HG03565 (cell line): ENCODE results near the gene EFNA5.

Experiments
- ATAC-seq: cut with Tn5 transposase; IDR thresholded peaks from one replicate; pipeline ENCODE4 v1.9.1; 2021; ENCODE audit warnings: mild to moderate bottlenecking, moderate library complexity; ENCODE audit not compliant: unreplicated experiment

Gene EFNA5

GRCh38 chr5:107670932-107671741 lies at the start of gene EFNA5:
EFNA5 (minus strand) TSS chr5:107670937.
- no peak for ATAC-seq

GRCh38 chr5:107719034-107719606 lies 48.4 kb upstream of the EFNA5 start:
- no peak for ATAC-seq

- ATAC-seq, result no peak
These were observed 47.1 kb upstream of the EFNA5 start for GRCh38 chr5:107717816-107718215.

DNA sequence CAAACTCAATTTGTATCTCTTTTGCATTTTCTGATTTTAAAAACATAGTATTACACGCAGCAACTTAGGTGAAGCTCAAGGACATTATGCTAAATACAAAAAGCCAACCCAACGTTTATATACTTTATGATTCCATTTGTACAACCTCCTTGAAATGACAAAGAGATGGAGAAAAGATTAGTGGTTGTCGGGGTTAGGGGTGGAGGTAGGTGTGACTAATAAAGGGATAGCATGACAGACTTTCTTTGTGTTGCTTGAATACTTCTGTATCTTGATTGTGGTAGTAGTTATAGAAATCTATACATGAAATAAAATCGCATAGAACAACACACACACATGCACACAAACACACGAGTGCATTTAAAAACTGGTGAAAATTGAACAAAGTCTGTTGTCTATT lies 42.5 kb upstream of the EFNA5 start:
- no peak for ATAC-seq

DNA sequence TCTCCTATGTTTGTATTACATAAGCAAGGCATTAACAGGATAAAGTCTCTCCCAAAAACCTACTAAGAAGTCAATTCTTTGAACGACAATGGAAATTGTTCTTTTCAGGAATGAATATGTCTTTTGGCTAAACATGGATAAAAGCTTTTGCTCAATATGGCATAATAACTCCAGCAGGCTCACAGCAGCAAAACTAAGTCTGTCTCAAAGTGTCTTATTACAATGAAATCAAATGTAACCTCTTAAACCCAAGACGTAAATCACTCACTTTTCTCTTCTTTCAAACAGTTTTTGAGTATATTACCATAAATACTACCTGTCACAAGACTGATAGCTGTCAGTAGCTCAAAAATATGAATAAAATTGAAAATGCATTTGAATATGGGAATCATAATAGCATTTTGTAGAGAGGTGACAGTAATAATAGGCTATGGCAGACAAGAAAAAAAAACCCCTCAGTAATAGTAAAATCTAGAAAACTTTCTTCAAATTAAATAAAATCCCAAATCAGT lies 41.7 kb upstream of the EFNA5 start:
- ATAC-seq, result no peak

DNA sequence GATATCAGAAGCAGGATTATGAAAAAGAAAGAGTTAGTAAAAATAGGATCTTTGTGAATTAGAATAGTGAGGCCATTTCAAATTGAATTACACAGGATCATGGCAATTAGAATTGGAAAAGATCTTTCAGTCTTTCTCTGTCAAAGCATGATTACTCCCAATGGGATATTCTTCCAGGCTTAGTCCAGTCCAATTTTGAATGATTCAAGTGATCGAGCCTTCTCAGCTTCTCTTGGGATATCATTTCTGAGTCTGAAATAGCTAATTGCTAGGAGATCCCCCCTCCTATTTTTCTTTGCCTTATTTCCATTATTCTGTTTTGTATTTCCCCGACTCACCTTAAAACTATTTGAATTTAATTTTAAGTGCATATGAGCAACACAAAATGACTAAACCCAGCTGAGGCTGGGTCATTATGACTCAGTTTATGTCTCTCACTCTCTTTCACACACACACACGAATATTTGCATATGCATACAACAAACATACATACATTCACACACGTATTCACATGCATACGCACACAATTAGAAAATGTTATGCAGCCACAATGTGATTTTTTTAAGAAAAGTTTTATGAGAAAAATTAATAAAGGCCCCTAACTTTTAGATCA lies 34.8 kb upstream of the EFNA5 start:
- ATAC-seq, result peak; percentile 42

GRCh38 chr5:107704681-107705401 lies 34.1 kb upstream of the EFNA5 start:
- ATAC-seq, result no peak

- ATAC-seq, result no peak
These were observed 29.7 kb upstream of the EFNA5 start for GRCh38 chr5:107700481-107700880.

- no peak for ATAC-seq
These were observed 28.7 kb upstream of the EFNA5 start for GRCh38 chr5:107699425-107699824.

DNA sequence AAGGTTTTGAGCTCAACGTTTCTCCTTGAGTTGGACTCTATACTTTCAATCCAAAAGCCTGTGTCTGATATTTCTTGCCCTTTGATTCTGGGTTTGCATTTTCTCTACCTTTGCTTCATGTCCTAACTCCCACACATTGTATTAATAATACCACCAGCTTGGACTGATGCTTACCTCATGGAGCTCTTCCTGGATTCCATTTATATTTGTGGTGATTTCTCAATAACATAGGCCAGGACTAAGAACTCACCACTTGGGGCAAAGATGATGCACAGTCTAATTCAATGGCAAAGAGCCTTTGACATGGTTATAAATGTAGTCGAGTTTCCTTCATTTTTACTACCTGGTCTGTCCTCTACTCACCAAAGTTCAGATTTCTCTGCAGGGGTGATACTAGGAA lies 27.5 kb upstream of the EFNA5 start:
- no peak for ATAC-seq

DNA sequence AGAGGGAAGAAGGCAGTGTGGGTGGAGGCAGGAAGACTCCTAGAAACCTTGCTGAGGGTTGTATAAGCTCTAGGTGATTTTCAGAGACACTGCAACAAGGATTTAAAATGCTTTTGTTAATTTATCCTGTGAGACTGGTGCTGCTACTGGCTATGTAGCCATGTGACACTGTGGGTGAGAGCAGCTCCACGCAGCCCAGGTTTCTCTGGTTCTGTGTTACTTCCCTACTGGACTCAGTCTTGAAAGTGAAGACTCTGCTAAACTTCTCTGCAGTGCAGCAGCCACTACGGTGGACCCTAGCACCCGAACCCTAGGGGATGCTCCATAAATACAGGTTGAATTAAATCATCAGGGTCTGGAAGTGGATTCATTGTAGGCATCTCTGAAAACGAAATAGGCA lies 25.8 kb upstream of the EFNA5 start:
- no peak for ATAC-seq

DNA sequence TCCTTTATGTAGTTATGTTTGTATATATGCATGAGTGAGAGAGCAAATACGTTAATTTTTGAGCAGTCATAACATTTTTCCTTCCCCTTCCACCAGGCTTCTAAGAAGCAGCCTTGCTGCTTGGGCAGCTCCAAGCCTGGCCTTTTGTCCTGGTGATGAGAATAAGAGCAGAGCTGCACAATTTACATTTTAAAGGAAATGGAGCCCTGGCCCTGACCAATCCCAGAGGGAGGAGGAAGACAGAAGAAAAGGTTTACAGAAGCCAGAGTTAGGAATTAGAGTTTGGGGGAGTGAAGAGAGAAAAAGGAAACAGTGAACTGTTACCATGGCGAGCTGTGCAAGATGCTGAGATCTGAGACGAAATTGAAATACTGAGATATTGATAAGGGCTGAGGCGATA lies 25.3 kb upstream of the EFNA5 start:
- ATAC-seq, result no peak

DNA sequence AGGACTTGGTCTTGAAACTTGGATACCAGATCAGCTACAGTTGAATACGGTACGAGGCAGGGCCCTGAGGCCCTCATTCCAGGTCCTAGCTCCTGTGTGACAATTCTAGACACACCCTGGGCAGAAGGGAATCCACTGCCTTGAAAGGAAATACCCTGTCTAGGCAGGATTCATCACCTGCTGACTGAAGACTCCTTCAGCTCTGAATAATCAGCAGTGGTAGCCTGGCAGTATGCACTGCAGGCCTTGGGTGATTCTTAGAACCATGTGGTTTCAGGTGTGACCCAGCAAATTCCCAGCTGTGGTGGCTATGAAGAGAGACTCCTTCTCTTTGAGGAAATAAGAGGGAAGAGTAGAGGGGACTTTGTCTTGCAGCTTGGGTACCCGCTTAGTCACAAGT lies 17.2 kb upstream of the EFNA5 start:
- ATAC-seq, result no peak

GRCh38 chr5:107687404-107687803 lies 16.7 kb upstream of the EFNA5 start:
- no peak for ATAC-seq

DNA sequence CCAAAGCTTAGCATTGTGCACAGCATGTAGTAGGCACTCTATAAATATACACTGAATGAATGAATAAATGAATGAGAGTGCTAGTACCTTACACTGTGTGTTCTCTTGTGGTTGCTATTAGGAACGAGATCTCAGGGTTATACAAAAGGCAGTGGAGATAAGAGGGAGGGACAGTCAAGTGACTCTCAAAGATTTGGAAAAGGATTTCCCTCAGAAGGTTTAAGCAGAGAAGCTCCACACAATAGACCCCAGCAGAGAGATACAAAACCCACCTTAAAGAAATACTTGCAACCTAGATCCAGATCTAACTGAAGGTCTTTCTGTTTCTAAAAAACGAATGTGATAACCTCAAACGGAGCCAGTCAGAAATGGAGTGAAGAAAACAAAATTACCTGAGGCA lies 11.8 kb upstream of the EFNA5 start:
- ATAC-seq, result no peak

DNA sequence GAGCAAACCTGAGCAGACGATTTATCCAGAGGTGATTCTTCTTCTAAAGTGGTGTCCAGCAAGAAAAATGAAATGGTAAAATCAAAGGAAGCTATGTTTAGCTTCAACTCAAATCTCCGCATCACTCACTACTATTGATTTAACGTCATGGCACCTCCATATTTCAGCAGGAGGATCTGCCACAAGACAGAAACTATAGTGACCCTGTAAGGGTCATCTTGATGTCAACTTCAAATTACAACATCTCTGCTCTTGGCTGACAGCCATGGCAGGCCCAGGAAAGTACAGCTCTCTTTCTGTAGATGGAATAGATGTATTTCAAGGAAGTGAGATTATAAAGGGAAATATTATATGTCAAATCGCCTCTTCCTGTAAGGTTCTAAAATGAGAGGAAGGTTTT lies 10.1 kb upstream of the EFNA5 start:
- no peak for ATAC-seq

DNA sequence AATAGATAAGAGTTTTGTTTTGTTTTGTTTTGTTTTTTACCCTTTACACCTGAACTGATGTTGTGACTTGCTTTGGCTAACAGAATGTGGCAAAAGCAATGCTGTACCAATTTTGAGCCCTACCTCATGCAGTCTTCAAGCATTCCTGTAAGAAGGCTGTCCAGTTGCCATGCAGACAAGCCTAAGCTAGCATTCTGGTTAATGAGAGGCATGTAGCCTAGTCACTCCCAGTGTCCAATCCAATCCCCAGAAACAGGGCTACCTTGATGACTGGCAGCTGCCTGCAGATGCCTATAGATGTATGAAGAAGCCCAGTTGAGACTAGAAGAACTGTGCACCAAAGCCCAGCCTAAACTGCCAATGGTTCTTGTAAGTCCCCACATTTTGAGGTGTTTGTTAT lies 9.4 kb upstream of the EFNA5 start:
- no peak for ATAC-seq

- ATAC-seq, result no peak
These were observed 6.0 kb upstream of the EFNA5 start for GRCh38 chr5:107676702-107677101.

DNA sequence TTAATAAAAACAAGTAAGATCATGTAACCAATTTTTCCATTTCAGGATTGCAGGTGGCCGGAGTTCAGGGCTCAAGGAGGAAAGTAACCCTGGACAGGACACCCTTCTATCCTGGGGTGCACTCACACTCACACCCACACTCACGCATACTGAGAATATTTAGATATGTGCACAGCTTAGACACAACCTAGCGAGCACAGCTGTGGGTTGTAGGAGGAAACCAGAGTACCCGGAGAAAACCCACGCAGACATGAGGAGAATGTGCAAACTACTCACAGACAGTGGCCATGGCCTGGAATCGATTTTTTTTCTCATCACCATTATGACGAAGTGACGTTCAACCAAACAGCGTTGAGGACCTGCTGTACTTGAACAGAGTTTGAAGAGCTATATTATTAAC lies 4.5 kb upstream of the EFNA5 start:
- ATAC-seq, result no peak

- ATAC-seq, result no peak
These were observed 3.9 kb upstream of the EFNA5 start for GRCh38 chr5:107674655-107675054.

DNA sequence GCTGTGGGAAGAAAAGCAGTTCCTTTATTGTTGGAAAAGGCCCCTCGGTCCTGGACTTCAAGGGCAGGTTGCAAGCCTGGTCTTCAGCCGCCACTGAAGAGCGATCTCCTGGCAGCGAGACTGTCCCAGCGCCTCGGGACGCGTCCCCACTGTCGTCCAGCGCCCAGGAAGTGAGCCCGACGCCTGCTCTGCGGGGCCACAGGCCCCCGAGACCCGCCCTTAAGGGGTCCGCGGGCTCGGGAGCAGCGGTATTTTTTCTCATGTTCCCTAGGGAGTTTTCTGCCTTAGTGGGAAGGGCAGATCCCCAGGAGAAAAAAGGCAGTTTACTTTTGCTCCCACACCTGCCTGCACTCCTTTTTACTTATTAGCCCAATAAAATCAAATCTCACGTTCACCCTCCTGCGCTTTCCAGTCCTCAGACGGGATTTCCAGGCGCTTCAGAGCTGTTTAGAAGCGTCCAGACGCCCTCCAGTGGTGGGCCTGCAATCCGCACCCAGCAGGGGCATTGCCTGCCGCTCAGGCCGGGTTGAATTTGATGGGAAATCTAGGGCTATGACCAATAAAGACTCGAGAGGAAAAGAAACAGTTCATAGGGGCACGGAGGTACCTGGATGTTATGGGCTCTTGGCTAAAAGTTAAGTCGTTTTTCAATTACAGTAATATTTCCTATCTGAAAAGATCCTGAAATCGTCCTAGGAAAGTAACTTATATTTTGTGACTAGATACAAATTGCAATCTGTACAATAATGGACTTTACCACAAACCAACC lies 2.8 kb upstream of the EFNA5 start:
- ATAC-seq, result peak; percentile 77
